22Rv1 (cell line): ENCODE measurements around the gene SSTR3.
"Not testable (repeated sequence)": the region's sequence is repeated elsewhere in the genome, so short reads cannot be mapped to it uniquely, and the experiment has no call there.

Experiments
- CTCF ChIP-seq: fragments of 450-650 bp; IDR thresholded peaks from 2 replicates; pipeline ENCODE4 v1.5.1; 2017; ENCODE audit warnings: mild to moderate bottlenecking
- ZFX ChIP-seq: fragments of 450-650 bp; IDR thresholded peaks from 2 replicates; pipeline ENCODE4 v1.6.1; 2017; ENCODE audit warnings: antibody characterized with exemption, borderline replicate concordance

DNA sequence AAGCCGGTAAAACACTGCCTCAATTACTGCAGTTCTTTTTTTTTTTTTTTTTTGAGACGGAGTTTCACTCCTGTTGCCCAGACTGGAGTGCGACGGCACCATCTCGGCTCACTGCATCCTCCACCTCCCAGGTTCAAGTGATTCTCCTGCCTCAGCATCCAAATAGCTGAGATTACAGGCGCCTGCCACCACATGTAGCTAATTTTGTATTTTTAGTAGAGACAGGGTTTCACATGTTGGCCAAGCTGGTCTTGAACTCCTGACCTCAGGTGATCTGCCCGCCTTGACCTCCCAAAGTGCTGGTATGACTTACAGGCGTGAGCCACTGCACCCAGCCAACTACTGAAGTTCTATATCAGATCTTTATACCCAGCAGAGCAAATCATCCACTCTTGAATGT lies 39.6 kb upstream of the SSTR3 start:
- TF ChIP-seq CTCF, ZFX: not testable (repeated sequence)
